ENCODE data around the gene RAPGEF4.

RAPGEF4 gene

DNA sequence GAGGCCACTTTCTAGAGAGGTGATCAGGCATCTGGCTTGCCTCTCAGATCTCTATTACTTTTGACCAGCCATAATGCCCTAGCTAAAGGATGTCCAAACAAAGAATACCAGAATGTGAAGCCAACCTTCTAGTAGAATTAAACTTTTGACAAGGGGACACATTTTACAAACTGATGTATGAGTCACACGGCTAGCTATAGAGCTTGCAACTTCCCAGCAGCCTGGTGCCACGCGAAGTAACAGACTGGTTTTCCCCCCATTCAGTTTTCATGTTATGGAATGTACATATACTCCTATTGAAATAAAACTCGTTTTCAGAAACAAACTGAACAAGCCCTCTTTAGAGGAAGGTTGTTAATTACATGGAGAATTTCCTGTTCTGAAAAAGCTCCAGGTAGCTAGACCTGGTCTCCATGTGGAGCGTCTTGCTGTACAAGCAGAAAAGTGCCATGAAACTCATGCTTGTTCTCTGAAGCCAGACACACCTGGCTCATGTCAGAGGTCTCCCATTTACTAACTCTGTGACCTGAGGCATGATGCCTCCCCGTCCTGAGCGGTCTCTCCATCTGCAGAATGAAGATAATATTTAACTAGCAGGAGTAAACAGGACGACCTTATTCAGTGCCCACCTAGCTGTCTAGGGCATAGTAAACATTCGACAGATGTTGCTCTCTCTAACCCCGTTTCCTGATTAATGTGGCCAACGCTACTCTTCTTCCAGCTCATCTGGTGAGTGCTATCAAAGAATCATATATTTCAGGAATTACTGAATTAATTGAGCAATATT is 258.5 kb downstream of the RAPGEF4 start:
- no peak for TF ChIP-seq POLR2AphosphoS5 (IDR thresholded peaks at IDR 0.05; ENCODE audit: low read depth, low read length)

DNA sequence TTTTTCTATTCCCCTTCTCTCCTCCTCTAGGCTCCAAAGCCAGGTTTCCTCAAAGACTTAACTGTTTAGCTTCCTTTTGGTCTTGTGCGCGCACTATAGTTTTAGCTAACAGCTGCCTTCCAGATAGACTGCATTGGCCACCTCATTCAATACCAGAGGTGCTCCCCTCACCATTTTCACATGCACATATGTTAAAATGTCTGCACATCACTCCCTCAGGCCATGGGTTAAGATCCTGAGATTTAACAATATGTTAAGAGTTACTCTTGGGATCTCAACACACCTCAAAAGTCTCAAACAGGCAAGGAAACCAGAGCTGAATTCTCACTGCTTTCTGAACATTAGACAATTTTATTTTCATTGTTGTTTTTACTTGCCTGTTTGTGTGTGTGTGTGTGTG is 259.2 kb downstream of the RAPGEF4 start:
- TF ChIP-seq POLR2AphosphoS5 (IDR thresholded peaks at IDR 0.05; ENCODE audit: low read depth, low read length) (no peak), TAF1 (IDR thresholded peaks at IDR 0.05; ENCODE audit: borderline replicate concordance, insufficient read depth, low read length) (no peak)
- TF ChIP-seq, protein P1, sequence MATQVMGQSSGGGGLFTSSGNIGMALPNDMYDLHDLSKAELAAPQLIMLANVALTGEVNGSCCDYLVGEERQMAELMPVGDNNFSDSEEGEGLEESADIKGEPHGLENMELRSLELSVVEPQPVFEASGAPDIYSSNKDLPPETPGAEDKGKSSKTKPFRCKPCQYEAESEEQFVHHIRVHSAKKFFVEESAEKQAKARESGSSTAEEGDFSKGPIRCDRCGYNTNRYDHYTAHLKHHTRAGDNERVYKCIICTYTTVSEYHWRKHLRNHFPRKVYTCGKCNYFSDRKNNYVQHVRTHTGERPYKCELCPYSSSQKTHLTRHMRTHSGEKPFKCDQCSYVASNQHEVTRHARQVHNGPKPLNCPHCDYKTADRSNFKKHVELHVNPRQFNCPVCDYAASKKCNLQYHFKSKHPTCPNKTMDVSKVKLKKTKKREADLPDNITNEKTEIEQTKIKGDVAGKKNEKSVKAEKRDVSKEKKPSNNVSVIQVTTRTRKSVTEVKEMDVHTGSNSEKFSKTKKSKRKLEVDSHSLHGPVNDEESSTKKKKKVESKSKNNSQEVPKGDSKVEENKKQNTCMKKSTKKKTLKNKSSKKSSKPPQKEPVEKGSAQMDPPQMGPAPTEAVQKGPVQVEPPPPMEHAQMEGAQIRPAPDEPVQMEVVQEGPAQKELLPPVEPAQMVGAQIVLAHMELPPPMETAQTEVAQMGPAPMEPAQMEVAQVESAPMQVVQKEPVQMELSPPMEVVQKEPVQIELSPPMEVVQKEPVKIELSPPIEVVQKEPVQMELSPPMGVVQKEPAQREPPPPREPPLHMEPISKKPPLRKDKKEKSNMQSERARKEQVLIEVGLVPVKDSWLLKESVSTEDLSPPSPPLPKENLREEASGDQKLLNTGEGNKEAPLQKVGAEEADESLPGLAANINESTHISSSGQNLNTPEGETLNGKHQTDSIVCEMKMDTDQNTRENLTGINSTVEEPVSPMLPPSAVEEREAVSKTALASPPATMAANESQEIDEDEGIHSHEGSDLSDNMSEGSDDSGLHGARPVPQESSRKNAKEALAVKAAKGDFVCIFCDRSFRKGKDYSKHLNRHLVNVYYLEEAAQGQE (IDR thresholded peaks at IDR 0.05; ENCODE audit: insufficient read depth in 1 of 2, low read depth in 2 of 2, low read length in 2 of 2), result no peak

DNA sequence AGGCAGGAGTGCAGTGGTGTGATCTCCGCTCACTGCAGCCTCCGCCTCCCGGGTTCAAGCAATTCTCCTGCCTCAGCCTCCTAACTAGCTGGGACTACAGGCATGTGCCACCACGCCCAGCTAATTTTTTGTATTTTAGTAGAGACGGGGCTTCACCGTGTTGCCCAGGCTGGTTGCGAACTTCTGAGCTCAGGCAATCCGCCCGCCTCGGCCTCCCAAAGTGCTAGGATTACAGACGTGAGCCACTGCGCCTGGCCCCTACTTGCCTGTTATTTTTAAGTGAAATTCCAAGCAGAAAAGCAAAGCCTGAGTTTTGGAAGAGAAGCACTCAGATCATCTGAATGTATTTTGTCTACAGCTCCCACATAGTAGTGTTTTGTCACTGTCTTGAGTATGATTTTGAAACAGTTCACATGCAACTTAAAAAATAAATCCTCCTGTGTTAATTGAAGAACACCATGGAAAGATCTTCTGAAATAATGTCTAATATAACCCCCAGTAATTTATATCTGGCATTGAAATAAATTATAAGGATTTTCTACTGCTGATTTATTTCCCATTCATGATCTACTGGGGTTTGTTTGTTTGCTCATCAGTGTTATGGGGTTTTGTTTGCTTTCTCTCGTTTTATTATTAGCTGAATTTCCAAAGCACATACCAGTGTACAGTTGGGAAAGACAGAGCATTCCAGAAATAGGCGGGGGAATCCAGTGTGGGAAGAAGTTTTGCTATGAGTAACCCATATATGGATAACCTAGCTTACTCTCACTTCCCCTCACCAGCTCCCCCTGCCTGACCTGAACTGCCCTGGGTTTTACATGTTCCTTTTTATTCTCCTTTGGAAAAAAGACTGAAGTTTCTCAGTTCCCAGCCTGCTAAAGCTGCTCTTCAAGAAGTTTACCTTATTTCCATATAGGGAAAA is 259.9 kb downstream of the RAPGEF4 start:
- TF ChIP-seq SIN3A (IDR thresholded peaks at IDR 0.05; ENCODE audit: borderline replicate concordance, insufficient read depth, low read length), result no peak
- no peak for TF ChIP-seq TAF1 (IDR thresholded peaks at IDR 0.05; ENCODE audit: borderline replicate concordance, insufficient read depth, low read length)
- TF ChIP-seq POLR2AphosphoS5 (IDR thresholded peaks at IDR 0.05; ENCODE audit: low read depth, low read length), result no peak
- no peak for TF ChIP-seq FOXP2 (optimal IDR thresholded peaks at IDR 0.05; ENCODE audit: borderline replicate concordance, extremely low read depth, extremely low read length, insufficient read depth)
- TF ChIP-seq, protein P1 (IDR thresholded peaks at IDR 0.05; ENCODE audit: insufficient read depth in 1 of 2, low read depth in 2 of 2, low read length in 2 of 2), result no peak

DNA sequence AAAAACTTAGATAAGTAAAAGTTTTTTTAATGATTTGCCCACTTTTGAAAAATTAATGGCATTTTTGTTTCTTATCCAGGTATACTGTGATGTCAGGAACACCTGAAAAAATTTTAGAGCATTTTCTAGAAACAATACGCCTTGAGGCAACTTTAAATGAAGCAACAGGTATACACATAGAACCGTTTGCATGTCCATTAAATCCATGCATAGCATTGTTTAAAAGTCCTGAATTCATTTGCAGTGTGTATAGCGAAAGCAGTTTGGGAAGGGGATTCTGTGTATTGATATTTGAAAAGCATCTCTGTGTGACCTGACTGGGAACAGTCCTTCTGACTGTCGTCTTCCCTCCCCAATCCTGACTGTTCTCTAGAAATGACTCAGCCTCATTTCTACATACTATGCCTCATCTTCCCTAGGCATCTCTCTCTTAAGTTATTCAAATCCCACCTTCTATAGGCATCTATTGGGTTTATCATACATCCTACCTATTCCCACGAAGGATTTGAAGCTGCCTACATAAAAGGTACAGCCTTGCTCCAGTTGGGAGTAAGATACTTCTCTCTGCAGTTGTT is 260.8 kb downstream of the RAPGEF4 start:
- TF ChIP-seq POLR2AphosphoS5 (IDR thresholded peaks at IDR 0.05; ENCODE audit: low read depth, low read length) (no peak), FOXP2 (optimal IDR thresholded peaks at IDR 0.05; ENCODE audit: borderline replicate concordance, extremely low read depth, extremely low read length, insufficient read depth) (no peak), SIN3A (IDR thresholded peaks at IDR 0.05; ENCODE audit: borderline replicate concordance, insufficient read depth, low read length) (no peak), TAF1 (IDR thresholded peaks at IDR 0.05; ENCODE audit: borderline replicate concordance, insufficient read depth, low read length) (no peak)
- TF ChIP-seq, protein P1 (IDR thresholded peaks at IDR 0.05; ENCODE audit: insufficient read depth in 1 of 2, low read depth in 2 of 2, low read length in 2 of 2), result no peak

DNA sequence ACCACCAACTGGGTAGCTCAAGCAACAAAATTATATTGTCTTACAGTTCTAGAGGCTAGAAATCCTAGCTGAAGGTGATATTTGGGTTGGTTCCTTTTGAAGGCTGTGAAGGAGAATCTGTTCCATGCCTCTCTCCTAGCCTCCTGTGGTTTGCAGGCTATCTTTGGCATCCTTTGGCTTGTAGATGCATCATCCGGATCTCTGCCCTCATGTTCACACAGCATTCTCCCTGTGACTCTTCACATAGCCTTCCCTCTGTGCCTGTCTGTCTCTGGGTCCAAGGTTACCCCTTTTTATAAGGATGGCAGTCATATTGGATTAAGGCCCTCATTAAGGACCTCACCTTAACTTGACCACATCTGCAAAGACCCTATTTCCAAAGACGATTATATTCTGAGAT is 261.4 kb downstream of the RAPGEF4 start:
- no peak for TF ChIP-seq SIN3A (IDR thresholded peaks at IDR 0.05; ENCODE audit: borderline replicate concordance, insufficient read depth, low read length)
- no peak for TF ChIP-seq POLR2AphosphoS5 (IDR thresholded peaks at IDR 0.05; ENCODE audit: low read depth, low read length)
- TF ChIP-seq TAF1 (IDR thresholded peaks at IDR 0.05; ENCODE audit: borderline replicate concordance, insufficient read depth, low read length), result no peak
